ENCODE results near the gene LONRF2. TPM values are rescaled to one million over a fixed set of nuclear protein-coding genes. Genes with fewer than 3 reads are reported as not detected.

The LONRF2 gene
- total RNA-seq, 1 experiment from 2014 or later = 1.1 TPM

DNA sequence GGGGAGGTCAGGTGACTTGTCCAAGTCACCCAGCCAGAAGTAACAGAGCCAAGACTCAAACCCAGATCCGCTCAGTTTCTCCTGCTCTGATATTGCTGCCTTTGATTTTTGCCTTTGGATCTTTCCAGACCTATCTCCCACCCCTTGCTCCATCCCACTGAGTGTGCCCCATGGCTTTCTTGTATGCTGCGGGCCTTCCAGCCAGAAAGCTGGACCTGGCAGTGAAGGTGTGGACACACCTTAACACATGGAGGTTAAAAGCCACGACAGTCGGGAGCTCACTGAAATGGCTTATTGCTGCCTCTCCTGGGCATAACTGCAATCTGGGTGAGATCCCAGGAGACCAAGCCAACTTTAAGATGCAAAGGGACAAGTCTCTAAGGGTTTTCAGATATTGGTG is 86.7 kb downstream of the LONRF2 start:
- DNase-seq (no peak), ATAC-seq (no peak)
- H3F3A ChIP-seq (ENCODE audit: low read length, unreplicated experiment) = no peaks in the 10 kb centered on the region
- intact Hi-C loops (cut with micrococcal nuclease) = no loop called here
- no peaks in the 10 kb centered on the region for H4K20me1 ChIP-seq (ENCODE audit: low read length)
- no peak overlapping the region for H3K9ac ChIP-seq (ENCODE audit: low read length)
- TF ChIP-seq EZH2 (IDR thresholded peaks at IDR 0.05; ENCODE audit: low read length, unreplicated experiment) (no peak), EZH2phosphoT487 (IDR thresholded peaks at IDR 0.05; ENCODE audit: borderline replicate concordance, low read length) (no peak)
- TF ChIP-seq, protein P1, sequence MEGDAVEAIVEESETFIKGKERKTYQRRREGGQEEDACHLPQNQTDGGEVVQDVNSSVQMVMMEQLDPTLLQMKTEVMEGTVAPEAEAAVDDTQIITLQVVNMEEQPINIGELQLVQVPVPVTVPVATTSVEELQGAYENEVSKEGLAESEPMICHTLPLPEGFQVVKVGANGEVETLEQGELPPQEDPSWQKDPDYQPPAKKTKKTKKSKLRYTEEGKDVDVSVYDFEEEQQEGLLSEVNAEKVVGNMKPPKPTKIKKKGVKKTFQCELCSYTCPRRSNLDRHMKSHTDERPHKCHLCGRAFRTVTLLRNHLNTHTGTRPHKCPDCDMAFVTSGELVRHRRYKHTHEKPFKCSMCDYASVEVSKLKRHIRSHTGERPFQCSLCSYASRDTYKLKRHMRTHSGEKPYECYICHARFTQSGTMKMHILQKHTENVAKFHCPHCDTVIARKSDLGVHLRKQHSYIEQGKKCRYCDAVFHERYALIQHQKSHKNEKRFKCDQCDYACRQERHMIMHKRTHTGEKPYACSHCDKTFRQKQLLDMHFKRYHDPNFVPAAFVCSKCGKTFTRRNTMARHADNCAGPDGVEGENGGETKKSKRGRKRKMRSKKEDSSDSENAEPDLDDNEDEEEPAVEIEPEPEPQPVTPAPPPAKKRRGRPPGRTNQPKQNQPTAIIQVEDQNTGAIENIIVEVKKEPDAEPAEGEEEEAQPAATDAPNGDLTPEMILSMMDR (conservative IDR thresholded peaks at IDR 0.05; ENCODE audit: low read depth, low read length) = no peak
- ChIA-PET CTCF (no interaction called here), POLR2A (ENCODE audit: unreplicated experiment) (no interaction called here)
- no peaks in the 10 kb centered on the region for H3K36me3 ChIP-seq (ENCODE audit: low read depth, low read length)
- H3K9me3 ChIP-seq (ENCODE audit: low read length) = no peaks in the 10 kb centered on the region
- H3K9me2 ChIP-seq (replicated peaks; ENCODE audit: low read length) = no peaks in the 10 kb centered on the region
- no TSS peak for BruUV-seq (replicated peaks)
- H3K4me3 ChIP-seq (ENCODE audit: low read length) = no peak overlapping the region
- peaks cover 12% of the 10 kb centered on the region for H3K4me1 ChIP-seq (ENCODE audit: insufficient read depth, low read length)
- no peaks in the 10 kb centered on the region for H3K27me3 ChIP-seq (ENCODE audit: low read length)
- no peak overlapping the region for H3K27ac ChIP-seq (ENCODE audit: low read length)
- peak overlapping the region; percentile 37; the same call in 1 of the 2 replicates for H2AFZ ChIP-seq (ENCODE audit: low read length)
- H3K4me2 ChIP-seq (ENCODE audit: low read length) = no peak overlapping the region
- no peaks in the 10 kb centered on the region for H3K79me2 ChIP-seq (ENCODE audit: low read length)

- Histone ChIP-seq H3K4me2 (ENCODE audit: low read length) (no peak overlapping the region), H3K27ac (ENCODE audit: low read length) (no peak overlapping the region), H3K9me3 (ENCODE audit: low read length) (no peaks in the 10 kb centered on the region), H3F3A (ENCODE audit: low read length, unreplicated experiment) (no peaks in the 10 kb centered on the region), H4K20me1 (ENCODE audit: low read length) (no peaks in the 10 kb centered on the region), H3K9ac (ENCODE audit: low read length) (no peak overlapping the region), H3K9me2 (replicated peaks; ENCODE audit: low read length) (no peaks in the 10 kb centered on the region), H3K36me3 (ENCODE audit: low read depth, low read length) (no peaks in the 10 kb centered on the region), H3K27me3 (ENCODE audit: low read length) (no peaks in the 10 kb centered on the region), H3K4me1 (ENCODE audit: insufficient read depth, low read length) (peaks cover 12% of the 10 kb centered on the region), H2AFZ (ENCODE audit: low read length) (peak overlapping the region; percentile 37), H3K4me3 (ENCODE audit: low read length) (no peak overlapping the region), H3K79me2 (ENCODE audit: low read length) (no peaks in the 10 kb centered on the region)
- intact Hi-C loops (cut with micrococcal nuclease) = no loop called here
- ChIA-PET POLR2A (ENCODE audit: unreplicated experiment) (no interaction called here), CTCF (interaction anchor here (0.6 kb wide), 1 partner anchor 415 kb away, joined by 3 read pairs; no protein-coding TSS in a partner anchor)
- no TSS peak for BruUV-seq (replicated peaks)
- TF ChIP-seq, protein P1 (conservative IDR thresholded peaks at IDR 0.05; ENCODE audit: low read depth, low read length) = no peak
- TF ChIP-seq EZH2phosphoT487 (IDR thresholded peaks at IDR 0.05; ENCODE audit: borderline replicate concordance, low read length) (no peak), EZH2 (IDR thresholded peaks at IDR 0.05; ENCODE audit: low read length, unreplicated experiment) (no peak)
- DNase-seq (peak; percentile 53), ATAC-seq (peak; percentile 72)
Observed at GRCh38 chr2:100235098-100235497, 87.2 kb downstream of the LONRF2 start.

DNA sequence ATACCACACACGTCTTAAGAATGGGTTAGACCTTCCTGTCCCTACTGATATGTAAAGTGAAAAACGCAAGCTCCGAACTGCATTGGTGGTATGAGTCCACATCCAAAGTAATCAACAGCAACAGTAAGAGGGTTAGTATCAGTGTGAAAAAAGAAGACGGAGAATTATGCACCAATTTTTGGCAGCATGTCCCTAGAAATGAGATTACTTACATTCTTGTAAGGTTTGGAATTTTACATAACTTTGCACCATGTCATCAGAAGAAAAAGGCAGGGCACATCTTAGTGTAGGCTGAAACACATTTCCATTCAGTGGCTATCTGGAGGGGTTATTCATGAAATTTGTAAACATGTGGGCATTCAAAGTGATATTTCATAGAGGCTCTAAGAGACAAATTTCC is 88.2 kb downstream of the LONRF2 start:
- Histone ChIP-seq H3K4me1 (ENCODE audit: insufficient read depth, low read length) (peaks cover 12% of the 10 kb centered on the region), H3K9ac (ENCODE audit: low read length) (no peak overlapping the region), H3K36me3 (ENCODE audit: low read depth, low read length) (no peaks in the 10 kb centered on the region), H2AFZ (ENCODE audit: low read length) (no peak overlapping the region), H3K9me2 (replicated peaks; ENCODE audit: low read length) (no peaks in the 10 kb centered on the region), H3K9me3 (ENCODE audit: low read length) (no peaks in the 10 kb centered on the region), H3K4me3 (ENCODE audit: low read length) (no peak overlapping the region), H3K79me2 (ENCODE audit: low read length) (no peaks in the 10 kb centered on the region), H3K4me2 (ENCODE audit: low read length) (no peak overlapping the region), H3K27me3 (ENCODE audit: low read length) (no peaks in the 10 kb centered on the region), H3K27ac (ENCODE audit: low read length) (no peak overlapping the region), H4K20me1 (ENCODE audit: low read length) (no peaks in the 10 kb centered on the region), H3F3A (ENCODE audit: low read length, unreplicated experiment) (no peaks in the 10 kb centered on the region)
- POLR2A ChIA-PET (ENCODE audit: unreplicated experiment) = no interaction called here
- ATAC-seq (no peak), DNase-seq (no peak)
- CTCF ChIA-PET = interaction anchor here (0.6 kb wide), 1 partner anchor 414 kb away, joined by 3 read pairs; no protein-coding TSS in a partner anchor
- no peak for TF ChIP-seq EZH2 (IDR thresholded peaks at IDR 0.05; ENCODE audit: low read length, unreplicated experiment)
- intact Hi-C loops (cut with micrococcal nuclease) = no loop called here
- BruUV-seq (replicated peaks) = no TSS peak
